Stimulated activated CD4-positive, alpha-beta T cell treated with anti-CD3 and anti-CD28 coated beads, Interleukin-1b, Interleukin-23, amount 100 ng/mL, for 48 hours (primary cell): ENCODE measurements around the gene FAXDC2.

Experiments
- DNase-seq: peaks from one replicate; pipeline ENCODE4 v3.0.0-alpha.2; 2020

Gene FAXDC2

DNA sequence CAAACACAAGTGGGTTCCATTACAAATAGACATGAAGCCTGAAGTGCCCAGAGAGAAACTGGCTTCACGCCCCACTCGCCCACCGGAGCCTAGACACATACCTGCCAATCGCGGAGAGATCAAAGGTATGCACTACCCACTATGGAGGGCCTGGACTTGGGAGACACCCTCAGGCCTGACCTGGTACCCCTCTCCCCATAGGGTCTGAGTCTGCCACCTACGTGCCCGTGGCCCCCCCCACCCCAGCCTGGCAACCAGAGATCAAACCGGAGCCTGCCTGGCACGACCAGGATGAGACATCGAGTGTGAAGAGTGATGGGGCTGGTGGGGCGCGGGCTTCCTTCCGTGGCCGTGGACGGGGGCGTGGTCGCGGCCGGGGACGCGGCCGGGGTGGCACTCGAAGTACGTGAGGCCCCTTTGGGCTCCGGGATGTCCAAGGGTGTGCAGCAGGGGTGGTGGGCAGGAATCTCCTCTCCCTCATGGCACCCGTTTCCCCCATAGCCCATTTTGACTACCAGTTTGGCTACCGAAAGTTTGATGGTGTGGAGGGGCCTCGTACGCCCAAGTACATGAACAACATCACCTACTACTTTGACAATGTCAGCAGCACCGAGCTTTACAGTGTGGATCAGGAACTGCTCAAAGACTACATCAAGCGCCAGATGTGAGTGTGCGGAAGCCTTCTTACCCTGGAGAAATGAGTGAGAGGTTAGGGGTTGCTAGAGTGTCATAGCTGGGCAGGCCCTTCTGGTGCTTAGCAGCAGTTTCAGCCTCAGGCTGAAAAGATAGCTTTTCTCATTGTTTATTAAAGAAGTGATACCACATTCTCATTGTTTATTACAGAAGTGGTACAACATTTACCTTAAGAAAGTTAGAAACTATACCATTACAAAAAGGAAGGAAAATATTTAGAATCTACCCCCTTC is 56.5 kb downstream of the FAXDC2 start:
- no peak for DNase-seq

DNA sequence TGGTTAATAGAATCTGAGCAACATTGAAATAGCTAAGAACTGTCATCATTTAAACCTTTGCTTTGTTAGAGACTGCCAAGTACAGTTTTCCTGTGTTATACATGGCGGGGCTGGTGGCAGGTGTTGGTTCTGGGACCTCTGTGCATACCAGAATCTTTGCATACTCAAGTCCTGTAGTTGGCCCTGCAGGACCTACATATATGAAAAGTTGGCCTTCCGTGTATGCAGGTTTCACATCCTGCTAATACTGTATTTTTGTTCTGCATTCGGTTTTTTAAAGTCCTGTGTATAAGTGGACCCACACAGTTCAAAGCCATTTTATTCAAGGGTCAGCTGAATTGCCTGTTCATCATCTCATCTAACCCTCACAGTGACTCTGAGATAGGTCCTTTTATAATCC is 58.9 kb downstream of the FAXDC2 start:
- no peak for DNase-seq

GRCh38 chr5:154788212-154788611 is 62.2 kb downstream of the FAXDC2 start:
- no peak for DNase-seq

- no peak for DNase-seq
Measured at GRCh38 chr5:154786414-154786813, 64.0 kb downstream of the FAXDC2 start.

DNA sequence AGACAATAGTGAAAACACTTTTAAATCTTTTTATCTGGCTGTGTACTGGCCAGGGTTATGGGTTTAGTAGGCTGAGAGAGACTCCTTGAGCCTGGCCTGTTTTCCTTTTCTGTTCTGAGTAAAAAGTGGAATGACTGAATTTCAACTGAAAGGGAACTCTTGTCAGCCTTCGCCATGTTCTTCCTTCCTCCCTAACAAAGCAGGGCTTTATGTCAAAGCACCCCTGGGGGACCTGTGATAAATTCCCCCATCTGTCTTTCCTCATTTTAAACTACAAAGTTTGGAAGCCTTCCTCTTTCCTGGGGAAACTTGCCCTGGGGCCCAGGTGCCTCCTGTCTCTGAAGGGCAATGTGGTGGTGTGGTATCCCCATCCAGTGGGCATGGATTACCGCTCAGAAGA is 65.5 kb downstream of the FAXDC2 start:
- no peak for DNase-seq

DNA sequence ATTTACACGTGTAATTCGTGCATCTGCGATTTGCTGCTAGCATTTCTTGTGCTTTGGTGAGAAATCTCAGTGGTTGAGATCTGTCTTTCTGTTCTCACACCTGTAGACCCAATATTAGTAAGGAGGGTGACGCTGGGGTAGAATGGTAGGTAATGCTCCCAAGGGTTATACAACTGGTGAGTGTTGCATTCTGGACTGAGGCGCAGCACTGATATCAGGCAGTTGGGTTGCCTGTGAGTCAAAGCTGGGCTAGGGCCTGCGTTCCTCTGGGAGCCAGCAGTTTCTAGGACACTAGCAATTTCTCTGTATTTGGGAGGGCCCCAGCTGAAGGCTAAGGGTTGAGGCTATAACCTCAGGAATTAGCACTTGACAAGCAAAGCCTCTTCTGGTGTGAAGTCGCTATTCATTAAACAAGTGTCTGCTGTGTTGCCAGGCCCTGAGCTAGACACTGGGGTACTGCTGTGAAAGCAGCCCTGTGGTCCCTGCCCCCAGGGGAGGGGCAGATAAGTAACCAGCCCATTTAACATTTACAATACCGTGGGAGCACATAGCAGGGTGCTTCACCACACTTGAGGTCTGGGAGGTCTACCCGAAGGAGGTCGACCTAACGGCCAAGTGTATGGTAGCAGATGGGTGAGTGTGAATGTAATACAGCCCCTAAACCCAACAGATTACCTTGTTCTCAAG is 66.5 kb downstream of the FAXDC2 start:
- no peak for DNase-seq

- DNase-seq: no peak
Measured at GRCh38 chr5:154782812-154783592, 67.4 kb downstream of the FAXDC2 start.

GRCh38 chr5:154782326-154782725 is 68.1 kb downstream of the FAXDC2 start:
- DNase-seq: no peak

DNA sequence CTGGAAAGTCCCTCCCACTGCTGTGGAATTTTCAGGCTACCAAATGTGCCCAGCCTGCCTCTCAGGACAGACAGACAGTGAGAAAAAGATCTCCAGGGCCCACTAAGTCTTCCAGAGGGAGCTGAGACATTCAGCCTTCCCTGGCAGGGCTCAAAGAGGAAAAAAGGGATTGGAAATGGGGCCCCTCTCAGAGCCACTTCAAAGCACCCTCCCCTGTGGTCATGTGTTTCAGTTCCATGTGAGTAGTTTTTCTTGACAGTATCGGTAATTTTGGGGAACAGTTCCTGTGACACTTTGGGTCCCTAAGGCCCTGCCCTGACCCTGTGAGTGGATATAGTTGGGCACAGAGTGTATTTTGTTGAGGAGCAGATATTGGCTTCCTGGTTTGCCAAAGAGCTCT is 70.3 kb downstream of the FAXDC2 start:
- DNase-seq: no peak

DNA sequence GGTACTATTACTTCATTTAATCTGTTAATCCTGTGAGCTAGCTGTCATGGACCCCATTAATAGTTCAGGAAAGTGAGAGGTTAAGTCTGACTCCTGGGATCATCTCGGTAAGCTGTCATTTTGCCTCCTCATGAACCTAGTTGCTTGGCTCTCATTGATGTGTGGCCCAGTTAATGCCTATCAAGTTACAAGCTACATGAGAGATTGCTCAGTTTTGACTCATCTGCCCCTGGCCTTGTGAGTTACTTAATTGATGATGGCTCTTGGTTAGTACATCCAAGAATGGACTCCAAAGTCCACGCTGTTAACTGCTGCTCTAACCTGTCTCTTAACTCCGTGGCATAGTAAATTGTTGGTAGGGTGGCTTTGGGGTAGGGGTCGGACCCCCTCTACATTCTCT is 71.3 kb downstream of the FAXDC2 start:
- DNase-seq: no peak

- DNase-seq: no peak
Measured at GRCh38 chr5:154778534-154778933, 71.9 kb downstream of the FAXDC2 start.

GRCh38 chr5:154776167-154776566 is 74.2 kb downstream of the FAXDC2 start:
- no peak for DNase-seq

DNA sequence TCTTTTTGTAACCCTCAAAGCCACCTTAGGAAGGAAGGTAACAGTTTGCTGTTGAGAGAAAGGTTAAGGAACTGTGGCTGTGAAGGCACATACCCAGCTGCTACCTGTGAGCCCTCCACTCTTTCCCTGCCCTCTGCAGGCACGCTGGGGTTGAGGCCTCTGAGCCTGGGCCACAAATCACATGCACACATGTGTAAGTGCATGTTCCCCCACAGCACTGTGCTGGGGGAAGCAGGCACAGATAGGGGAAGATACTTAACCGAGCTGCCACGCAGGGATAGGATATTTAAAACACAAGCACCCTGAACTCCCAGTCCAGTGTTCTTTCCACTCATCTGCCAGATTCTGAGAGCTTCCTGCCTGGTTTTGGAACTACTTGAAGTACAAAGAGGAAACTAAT is 77.1 kb downstream of the FAXDC2 start:
- no peak for DNase-seq

DNA sequence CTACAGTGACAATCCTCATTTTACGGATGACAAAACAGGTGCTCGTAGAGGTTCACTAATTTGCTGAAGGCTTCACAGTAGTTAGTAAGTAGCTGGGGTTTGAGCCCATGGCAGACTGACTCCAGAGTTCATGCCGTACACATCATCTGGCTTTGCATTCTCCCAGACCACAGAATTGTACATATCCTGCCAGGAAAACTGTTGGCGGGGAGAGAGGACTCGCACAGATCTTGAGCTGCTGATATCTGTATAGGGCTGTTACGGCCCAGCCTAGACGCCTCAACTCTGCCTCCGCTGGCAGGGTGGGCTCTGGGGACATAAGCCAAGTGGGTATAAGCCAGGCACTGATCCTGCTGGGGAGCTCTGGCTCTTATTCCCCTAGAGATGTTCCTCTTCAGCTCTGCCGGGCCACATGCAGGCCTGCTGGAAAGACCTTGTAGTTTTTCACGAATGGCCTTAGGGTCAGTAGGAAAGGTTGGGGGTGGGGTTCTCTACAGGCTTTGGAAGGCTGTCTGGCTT is 79.0 kb downstream of the FAXDC2 start:
- DNase-seq: no peak

DNA sequence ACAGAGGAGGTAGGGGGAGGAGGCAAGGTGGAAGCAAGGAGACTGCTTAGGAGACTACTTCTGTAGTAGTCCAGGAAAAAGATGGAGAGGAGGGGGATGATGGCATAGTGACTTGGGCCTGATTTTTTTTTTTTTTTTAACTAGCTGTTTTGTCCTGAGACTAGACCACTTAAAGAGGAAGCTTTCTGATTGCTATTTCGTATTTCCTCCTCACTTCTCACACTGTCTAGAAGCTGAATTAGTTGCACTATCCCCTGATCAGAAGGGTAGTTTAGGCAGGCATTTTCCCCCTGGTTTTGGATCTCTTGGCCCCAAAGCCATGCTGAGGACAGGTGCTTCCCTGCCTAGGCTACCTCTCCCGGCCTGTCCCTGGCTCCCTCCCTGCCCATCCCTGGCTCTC is 80.3 kb downstream of the FAXDC2 start:
- DNase-seq: no peak
